Measurements from ENCODE around the gene NXPH4.

The NXPH4 gene

DNA sequence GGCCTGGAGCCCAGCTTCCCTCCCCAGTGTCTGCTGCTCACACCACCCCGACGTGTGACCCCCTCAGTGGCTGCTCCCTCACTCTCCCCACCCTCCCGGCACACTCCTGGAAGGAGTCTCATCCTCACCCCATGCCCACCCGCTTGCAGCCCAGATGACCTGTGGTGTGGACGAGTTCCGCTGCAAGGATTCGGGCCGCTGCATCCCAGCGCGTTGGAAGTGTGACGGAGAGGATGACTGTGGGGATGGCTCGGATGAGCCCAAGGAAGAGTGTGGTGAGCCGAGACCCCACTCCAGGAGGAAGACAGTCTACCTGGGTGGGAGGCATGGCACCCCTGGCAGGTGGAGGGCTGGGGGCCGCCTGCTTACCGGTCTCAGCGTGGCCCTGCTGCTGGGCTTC is 15.0 kb upstream of the NXPH4 start:
- DNase-seq (ENCODE audit: insufficient read length, low spot score) (no peak), FAIRE-seq (no peak)
- TF ChIP-seq, protein P1, sequence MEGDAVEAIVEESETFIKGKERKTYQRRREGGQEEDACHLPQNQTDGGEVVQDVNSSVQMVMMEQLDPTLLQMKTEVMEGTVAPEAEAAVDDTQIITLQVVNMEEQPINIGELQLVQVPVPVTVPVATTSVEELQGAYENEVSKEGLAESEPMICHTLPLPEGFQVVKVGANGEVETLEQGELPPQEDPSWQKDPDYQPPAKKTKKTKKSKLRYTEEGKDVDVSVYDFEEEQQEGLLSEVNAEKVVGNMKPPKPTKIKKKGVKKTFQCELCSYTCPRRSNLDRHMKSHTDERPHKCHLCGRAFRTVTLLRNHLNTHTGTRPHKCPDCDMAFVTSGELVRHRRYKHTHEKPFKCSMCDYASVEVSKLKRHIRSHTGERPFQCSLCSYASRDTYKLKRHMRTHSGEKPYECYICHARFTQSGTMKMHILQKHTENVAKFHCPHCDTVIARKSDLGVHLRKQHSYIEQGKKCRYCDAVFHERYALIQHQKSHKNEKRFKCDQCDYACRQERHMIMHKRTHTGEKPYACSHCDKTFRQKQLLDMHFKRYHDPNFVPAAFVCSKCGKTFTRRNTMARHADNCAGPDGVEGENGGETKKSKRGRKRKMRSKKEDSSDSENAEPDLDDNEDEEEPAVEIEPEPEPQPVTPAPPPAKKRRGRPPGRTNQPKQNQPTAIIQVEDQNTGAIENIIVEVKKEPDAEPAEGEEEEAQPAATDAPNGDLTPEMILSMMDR (IDR thresholded peaks at IDR 0.05; ENCODE audit: insufficient read depth, missing control alignments), result no peak

DNA sequence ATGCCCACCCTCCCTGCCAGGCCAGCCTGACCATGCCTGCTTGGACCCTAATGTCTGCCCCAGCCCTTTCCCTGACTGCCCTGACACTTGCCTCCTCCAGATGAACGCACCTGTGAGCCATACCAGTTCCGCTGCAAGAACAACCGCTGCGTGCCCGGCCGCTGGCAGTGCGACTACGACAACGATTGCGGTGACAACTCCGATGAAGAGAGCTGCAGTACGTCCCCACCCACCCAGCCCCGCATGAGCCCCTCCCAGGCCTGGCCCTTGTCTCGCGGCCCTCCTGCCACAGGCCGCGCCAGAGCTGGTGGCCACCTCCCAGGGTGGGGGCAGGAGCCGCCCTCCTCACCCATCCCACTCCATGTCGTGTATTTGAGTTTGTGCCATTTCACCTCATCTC is 14.3 kb upstream of the NXPH4 start:
- DNase-seq (ENCODE audit: insufficient read length, low spot score) (no peak), FAIRE-seq (no peak)
- TF ChIP-seq, protein P1 (IDR thresholded peaks at IDR 0.05; ENCODE audit: insufficient read depth, missing control alignments), result no peak

GRCh38 chr12:57203201-57203600 is 13.4 kb upstream of the NXPH4 start:
- no peak for FAIRE-seq
- no peak for DNase-seq (ENCODE audit: insufficient read length, low spot score)
- TF ChIP-seq, protein P1 (IDR thresholded peaks at IDR 0.05; ENCODE audit: insufficient read depth, missing control alignments), result no peak

DNA sequence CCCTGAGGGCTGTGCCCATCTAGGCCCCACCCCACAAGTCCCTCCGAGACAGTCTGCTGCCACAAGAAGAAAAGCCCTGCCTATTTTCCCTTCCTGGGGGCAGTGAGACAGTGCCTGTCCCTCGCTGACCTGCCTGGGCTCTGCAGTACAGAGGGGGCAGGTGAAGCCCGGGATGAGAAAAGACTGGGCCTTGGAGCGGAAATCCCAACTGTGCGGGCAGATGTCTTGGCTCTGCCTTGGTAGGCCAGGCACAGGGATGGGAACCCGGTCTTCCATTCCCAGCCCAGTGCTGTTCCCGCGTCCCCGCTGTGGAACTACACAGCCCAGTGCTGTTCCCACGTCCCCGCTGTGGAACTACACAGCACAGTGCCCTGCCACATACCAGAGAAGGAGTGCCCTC is 12.8 kb upstream of the NXPH4 start:
- TF ChIP-seq, protein P1 (IDR thresholded peaks at IDR 0.05; ENCODE audit: insufficient read depth, missing control alignments), result no peak
- FAIRE-seq, result no peak
- DNase-seq (ENCODE audit: insufficient read length, low spot score), result no peak

DNA sequence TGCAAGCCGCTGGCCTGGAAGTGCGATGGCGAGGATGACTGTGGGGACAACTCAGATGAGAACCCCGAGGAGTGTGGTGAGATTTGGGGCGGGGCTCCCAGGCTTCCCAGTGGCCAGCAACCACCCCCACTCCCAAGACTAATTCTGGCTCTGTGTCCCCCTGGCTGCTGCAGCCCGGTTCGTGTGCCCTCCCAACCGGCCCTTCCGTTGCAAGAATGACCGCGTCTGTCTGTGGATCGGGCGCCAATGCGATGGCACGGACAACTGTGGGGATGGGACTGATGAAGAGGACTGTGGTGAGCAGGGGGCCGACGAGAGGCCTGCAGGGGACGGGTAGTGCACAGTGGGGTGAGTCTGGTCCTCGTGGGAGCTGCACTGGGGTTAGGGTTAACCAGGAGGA is 12.1 kb upstream of the NXPH4 start:
- TF ChIP-seq, protein P1 (IDR thresholded peaks at IDR 0.05; ENCODE audit: insufficient read depth, missing control alignments), result no peak
- DNase-seq (ENCODE audit: insufficient read length, low spot score) (no peak), FAIRE-seq (no peak)

- FAIRE-seq (no peak), DNase-seq (ENCODE audit: insufficient read length, low spot score) (no peak)
- TF ChIP-seq, protein P1 (IDR thresholded peaks at IDR 0.05; ENCODE audit: insufficient read depth, missing control alignments), result no peak
These were observed 11.4 kb upstream of the NXPH4 start for GRCh38 chr12:57205186-57205585.

DNA sequence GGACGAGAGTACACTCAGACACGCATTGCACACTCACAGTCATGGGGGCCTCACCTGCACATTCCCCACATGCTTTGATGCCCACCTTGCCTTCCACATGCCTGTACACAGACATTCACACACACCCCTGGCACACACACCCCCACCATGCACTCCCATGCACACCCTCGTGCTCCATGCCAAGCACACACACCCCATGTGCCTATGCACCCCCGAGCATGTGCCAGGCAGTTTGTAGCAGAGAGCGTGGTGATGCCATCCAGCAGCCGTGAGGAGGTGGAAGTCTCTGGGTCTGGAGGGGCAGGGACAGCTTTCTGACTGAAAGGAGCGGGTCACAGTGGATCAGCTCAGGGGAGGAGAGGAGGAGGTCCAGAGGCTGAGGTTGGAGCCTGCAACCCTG is 10.7 kb upstream of the NXPH4 start:
- TF ChIP-seq, protein P1 (IDR thresholded peaks at IDR 0.05; ENCODE audit: insufficient read depth, missing control alignments), result no peak
- FAIRE-seq (no peak), DNase-seq (ENCODE audit: insufficient read length, low spot score) (no peak)
